Astrocyte of the cerebellum (primary cell): ENCODE measurements around the gene ACKR2.

Source experiments
- DNase-seq: peaks from one replicate; pipeline ENCODE4 v3.0.0-alpha.2; 2011; ENCODE audit warnings: low read depth
- H3K4me3 ChIP-seq: 2 replicates; pipeline ENCODE4 v1.5.1; 2011; ENCODE audit warnings: mild to moderate bottlenecking, low read depth, low read length, moderate library complexity
- in situ Hi-C: cut with HindIII; loops from 2 replicates; pipeline ENCODE4 v1.10.0; 2017; ENCODE audit warnings: low sequenced_read_pairs
- TF ChIP-seq, protein P1 (sequence below): IDR thresholded peaks from 2 replicates; pipeline ENCODE4 v1.5.1; 2012; ENCODE audit warnings: low read length, low read depth, moderate library complexity, mild to moderate bottlenecking; ENCODE audit errors: missing control alignments

ACKR2 gene, protein sequence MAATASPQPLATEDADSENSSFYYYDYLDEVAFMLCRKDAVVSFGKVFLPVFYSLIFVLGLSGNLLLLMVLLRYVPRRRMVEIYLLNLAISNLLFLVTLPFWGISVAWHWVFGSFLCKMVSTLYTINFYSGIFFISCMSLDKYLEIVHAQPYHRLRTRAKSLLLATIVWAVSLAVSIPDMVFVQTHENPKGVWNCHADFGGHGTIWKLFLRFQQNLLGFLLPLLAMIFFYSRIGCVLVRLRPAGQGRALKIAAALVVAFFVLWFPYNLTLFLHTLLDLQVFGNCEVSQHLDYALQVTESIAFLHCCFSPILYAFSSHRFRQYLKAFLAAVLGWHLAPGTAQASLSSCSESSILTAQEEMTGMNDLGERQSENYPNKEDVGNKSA

DNA sequence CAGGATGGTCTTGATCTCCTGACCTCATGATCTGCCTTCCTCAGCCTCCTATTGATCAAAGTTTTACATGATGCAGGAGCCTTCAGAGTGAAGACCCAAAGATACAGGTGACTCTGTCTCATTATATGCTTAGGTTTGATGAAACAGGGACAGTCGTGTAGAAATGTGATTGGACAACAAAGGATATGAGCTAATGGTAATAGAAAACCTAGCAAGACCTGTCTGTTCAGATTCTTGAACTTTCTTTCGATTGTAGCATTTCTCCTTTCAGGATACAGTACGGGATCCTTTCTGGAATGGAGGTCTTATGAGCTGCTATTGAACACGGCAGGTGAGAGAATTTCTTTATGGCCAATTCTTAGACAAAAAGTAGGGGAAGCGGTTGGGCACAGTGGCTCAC is at the start of gene ACKR2:
Gene ACKR2, plus strand, starts transcription at position 244 of the 400 bp plus-strand sequence. CDS start 55,058 bp downstream, outside the sequence.
- TF ChIP-seq, protein P1, sequence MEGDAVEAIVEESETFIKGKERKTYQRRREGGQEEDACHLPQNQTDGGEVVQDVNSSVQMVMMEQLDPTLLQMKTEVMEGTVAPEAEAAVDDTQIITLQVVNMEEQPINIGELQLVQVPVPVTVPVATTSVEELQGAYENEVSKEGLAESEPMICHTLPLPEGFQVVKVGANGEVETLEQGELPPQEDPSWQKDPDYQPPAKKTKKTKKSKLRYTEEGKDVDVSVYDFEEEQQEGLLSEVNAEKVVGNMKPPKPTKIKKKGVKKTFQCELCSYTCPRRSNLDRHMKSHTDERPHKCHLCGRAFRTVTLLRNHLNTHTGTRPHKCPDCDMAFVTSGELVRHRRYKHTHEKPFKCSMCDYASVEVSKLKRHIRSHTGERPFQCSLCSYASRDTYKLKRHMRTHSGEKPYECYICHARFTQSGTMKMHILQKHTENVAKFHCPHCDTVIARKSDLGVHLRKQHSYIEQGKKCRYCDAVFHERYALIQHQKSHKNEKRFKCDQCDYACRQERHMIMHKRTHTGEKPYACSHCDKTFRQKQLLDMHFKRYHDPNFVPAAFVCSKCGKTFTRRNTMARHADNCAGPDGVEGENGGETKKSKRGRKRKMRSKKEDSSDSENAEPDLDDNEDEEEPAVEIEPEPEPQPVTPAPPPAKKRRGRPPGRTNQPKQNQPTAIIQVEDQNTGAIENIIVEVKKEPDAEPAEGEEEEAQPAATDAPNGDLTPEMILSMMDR = no peak
- DNase-seq = no peak
- H3K4me3 ChIP-seq = no peak within 1 kb of the TSS
- in situ Hi-C loops = no loop called here

DNA sequence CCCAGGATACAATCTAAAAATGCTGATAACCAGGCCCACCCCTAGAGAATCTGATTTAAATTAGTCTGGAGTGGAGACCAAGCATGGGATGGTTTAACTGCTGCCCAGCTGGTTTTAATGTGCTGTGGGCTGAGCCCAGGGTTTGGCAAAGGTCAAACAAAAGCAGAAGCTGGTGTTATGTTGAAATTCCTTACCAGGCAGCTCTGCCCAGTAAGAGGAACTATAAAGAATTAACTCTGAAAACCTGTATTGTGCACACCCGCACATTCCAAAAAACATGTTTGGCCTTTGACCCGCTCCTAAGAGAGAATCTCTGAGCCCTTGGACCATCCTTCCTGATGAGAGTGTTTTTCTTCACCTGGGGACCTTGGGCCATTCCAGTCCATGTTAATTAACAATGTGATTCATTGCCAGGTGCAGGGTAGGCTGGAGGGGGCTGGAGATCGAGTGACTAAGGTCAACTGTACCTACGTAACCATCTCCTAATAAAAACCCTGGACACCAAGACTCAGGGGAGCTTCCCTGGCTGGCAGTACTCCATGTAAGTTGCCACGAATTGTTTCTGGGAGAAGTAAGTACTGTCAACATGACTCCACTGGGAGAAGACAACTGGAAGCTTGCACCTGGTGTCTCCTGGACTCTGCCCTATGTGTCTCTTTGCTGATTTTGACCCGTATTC is 47.1 kb upstream of the ACKR2 start:
- TF ChIP-seq, protein P1 = no peak
- no peak overlapping the region for H3K4me3 ChIP-seq
- no peak for DNase-seq
- in situ Hi-C loops = no loop called here

DNA sequence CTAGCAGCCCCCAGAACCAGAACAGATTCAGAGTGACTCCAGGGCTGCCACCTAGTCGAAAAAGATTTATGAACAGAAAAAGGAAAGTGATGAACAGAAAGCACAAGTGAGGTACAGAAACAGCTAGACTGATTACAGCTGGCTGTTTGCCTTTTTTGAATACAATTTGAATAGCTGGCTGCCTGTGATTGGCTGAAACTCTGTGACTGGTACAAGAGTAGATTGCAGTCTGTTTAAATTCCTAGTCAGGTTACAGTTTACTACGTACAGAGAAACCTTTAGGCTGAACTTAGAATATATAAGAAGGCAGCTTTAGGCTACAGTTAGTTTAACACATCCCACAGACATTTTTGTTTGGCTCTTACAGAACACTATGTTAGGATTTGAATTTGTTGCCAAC is 46.2 kb upstream of the ACKR2 start:
- in situ Hi-C loops = no loop called here
- TF ChIP-seq, protein P1 = no peak
- no peak for DNase-seq
- H3K4me3 ChIP-seq = no peak overlapping the region

DNA sequence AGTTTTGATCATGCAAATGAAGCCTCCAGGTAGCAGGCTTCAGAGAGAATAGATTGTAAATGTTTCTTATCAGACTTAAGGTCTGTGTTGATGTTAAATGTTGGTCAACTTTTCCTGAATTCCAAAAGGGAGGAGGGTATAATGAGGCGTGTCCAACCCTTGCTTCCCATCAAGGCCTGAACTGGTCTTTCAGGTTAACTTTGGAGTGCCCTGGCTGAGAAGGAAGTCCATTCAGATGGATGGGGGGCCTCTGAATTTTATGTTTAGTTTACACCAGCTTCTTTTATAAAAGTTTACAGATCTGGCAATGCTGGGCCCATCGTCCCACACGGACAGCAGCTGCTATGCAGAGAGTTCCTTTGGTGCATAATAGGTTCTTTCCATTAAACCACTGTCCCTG is 45.1 kb upstream of the ACKR2 start:
- H3K4me3 ChIP-seq = no peak overlapping the region
- DNase-seq = no peak
- TF ChIP-seq, protein P1 = no peak
- in situ Hi-C loops = no loop called here

DNA sequence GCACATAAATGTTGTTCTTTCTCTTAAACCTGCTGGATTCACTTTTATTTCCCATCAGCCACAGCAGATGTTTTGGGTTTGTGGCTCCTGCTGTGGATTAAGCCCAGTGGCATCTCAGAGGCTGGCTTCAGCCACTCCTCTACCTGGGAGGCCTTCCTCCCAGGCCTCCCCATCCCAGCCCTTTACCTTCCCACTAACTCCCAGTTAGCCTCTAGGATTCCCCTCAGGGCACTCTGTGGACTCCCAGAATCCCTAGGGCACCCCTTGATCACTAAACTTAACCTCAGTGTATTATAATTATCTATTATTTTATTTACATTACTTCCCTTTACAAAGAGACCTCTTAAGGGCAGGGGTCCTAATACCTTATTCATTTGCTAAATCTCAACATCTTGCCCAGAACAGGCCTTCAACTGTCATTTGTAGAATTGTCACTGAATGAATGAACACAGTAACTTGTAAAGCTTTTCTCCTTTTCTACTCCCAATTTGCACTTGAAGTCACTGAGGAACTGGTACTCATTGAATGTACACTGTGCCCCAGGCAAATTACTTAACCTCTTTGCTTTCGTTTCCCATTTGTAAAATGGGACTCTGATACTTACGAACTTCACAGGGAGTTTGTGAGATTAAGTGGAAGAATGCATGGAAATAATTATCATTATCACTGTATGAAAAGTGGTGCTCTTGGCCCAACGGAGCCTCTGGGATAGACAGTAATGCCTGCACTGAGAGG is 44.5 kb upstream of the ACKR2 start:
- no peak overlapping the region for H3K4me3 ChIP-seq
- DNase-seq = no peak
- in situ Hi-C loops = no loop called here
- TF ChIP-seq, protein P1 = no peak

DNA sequence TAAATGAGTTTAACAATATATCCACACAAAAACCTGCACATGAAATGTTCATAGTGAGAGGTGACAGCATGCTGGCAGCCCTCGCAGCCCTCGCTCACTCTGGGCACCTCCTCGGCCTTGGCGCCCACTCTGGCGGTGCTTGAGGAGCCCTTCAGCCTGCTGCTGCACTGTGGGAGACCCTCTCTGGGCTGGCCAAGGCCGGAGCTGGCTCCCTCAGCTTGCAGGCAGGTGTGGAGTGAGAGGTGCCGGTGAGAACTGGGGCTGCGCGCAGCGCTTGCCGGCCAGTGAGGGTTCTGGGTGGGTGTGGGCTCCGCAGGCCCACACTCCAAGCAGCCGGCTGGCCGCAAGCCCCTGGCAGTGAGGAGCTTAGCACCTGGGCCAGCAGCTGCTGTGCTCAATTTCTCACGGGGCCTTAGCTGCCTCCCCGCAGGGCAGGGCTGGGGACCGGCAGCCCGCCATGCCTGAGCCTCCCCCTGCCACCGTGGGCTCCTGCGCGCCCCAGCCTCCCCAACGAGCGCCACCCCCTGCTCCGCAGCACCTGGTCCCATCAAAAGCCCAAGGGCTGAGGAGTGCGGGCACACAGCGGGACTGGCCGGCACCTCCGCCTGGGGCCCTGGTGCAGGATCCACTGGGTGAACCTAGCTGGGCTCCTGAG is 39.6 kb upstream of the ACKR2 start:
- in situ Hi-C loops = no loop called here
- TF ChIP-seq, protein P1 = no peak
- no peak for DNase-seq
- no peak overlapping the region for H3K4me3 ChIP-seq
